DMS53 (cell line): ENCODE results near the gene DBF4.
"Not testable (repeated sequence)": the region's sequence is repeated elsewhere in the genome, so short reads cannot be mapped to it uniquely, and the experiment has no call there.

ENCODE experiments used
- DNase-seq: peaks from one replicate; lab custom pipeline; 2025; lab: John Stamatoyannopoulos, UW

The DBF4 gene, protein sequence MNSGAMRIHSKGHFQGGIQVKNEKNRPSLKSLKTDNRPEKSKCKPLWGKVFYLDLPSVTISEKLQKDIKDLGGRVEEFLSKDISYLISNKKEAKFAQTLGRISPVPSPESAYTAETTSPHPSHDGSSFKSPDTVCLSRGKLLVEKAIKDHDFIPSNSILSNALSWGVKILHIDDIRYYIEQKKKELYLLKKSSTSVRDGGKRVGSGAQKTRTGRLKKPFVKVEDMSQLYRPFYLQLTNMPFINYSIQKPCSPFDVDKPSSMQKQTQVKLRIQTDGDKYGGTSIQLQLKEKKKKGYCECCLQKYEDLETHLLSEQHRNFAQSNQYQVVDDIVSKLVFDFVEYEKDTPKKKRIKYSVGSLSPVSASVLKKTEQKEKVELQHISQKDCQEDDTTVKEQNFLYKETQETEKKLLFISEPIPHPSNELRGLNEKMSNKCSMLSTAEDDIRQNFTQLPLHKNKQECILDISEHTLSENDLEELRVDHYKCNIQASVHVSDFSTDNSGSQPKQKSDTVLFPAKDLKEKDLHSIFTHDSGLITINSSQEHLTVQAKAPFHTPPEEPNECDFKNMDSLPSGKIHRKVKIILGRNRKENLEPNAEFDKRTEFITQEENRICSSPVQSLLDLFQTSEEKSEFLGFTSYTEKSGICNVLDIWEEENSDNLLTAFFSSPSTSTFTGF

DNA sequence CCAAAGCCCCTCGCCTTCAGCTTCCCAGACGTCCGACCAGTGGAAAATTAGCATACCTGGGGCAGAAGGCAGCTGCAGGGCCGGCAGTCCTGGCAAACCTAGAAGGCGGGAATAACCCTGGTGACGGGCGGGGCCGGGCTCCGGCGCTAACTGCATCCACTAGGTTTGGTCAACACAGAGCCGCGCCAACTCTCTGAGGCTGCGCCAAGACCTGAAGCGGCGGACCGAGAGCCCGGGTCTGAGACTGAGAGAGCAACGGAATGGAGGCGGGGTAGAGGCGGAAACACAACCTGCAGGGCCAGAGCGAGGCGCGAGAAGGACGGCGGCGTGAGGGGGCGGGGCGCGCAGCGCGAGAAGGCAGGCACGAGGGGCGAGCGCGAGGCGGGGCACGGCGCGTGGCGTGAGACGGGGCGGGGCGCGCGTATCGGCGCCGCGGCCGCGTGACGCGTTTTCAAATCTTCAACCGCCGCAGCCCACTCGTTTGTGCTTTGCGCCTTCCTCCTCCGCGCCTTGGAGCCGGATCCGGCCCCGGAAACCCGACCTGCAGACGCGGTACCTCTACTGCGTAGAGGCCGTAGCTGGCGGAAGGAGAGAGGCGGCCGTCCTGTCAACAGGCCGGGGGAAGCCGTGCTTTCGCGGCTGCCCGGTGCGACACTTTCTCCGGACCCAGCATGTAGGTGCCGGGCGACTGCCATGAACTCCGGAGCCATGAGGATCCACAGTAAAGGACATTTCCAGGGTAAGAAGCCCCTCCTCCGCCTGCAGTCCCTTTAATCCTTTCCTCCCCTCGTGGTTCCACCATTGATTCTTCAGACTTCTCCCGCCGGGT, at the start of gene DBF4, which contains the start of gene SLC25A40:
TSS of gene DBF4 (plus strand) at position 454 of the 829 bp plus-strand sequence. CDS start at position 694, 240 bp downstream.
TSS of gene SLC25A40 (minus strand) at position 321 of the 829 bp plus-strand sequence. CDS start 17,633 bp downstream, outside the sequence.
- peak; percentile 99 for DNase-seq

- not testable (repeated sequence) for DNase-seq
These were observed 47.9 kb upstream of the DBF4 start for GRCh38 chr7:87828383-87828782.

GRCh38 chr7:87831097-87831496, 45.2 kb upstream of the DBF4 start:
- no peak for DNase-seq

- no peak for DNase-seq
These were observed 43.2 kb upstream of the DBF4 start for GRCh38 chr7:87833130-87833529.

- DNase-seq: peak; percentile 47
These were observed 38.7 kb upstream of the DBF4 start for GRCh38 chr7:87837597-87837996.

DNA sequence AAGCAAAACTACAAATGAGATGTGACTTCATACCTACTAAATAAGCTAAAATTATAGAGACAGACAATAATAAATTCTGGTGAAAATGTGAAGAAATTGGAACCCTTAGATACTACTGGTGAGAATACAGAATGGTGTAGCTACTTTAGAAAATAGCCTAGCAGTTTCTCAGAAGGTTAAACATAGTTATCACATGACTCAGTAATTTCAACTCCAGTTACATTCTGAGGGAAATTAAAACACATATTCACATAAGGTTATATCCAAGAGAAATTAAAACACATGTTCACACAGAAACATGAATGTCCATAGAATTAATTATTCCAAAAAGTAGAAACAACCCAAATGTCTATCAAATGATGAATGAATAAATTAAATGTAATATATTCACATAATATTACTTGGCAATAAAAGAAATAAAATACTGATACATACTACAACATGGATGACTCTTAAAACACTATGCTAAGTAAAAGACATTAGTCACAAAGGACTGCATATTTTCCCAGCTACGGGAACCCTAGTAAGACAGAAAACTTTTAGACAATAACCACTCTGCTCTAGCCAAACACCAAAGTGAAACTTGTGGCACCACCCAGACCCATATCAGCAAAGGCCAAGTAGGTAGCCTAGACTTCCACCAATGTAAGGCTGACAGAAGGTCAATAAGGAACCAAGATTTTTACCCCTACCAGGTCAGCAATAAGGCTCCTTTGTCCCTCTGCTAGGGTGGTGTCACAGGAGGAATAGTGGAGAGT, 25.3 kb upstream of the DBF4 start:
- DNase-seq: no peak

- DNase-seq: no peak
These were observed 24.0 kb upstream of the DBF4 start for GRCh38 chr7:87852306-87852705.

- no peak for DNase-seq
These were observed 22.9 kb upstream of the DBF4 start for GRCh38 chr7:87853237-87853864.

DNA sequence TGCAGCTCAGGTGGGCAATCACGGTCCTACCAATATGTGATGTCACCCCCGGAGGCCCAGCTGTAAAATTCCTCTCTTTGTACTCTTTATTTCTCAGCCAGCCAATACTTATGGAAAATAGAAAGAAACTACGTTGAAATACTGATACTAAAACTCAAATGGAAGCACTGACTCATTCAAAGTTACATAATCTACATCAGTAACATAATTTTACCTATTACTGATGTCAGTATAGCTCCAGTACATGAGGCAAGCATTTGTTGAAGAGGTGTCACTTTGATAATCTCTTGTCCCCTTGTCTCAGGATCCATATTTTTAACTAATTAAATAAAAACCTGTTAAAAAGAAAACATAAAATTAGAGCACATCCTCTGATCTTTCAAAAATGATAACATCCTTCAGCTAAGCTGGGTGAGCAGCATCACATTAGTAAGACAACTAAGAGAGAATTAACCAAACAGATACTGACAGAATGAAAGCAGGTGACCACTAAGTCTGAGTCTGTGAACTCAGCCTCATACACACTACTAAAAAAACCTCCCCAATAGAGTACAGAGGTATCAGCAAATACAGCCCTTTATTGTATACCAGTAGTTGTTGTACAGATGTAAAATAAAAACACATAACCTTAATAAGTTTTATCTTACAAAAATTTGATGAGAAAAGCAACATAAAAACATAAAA, 17.7 kb upstream of the DBF4 start:
- DNase-seq: no peak

DNA sequence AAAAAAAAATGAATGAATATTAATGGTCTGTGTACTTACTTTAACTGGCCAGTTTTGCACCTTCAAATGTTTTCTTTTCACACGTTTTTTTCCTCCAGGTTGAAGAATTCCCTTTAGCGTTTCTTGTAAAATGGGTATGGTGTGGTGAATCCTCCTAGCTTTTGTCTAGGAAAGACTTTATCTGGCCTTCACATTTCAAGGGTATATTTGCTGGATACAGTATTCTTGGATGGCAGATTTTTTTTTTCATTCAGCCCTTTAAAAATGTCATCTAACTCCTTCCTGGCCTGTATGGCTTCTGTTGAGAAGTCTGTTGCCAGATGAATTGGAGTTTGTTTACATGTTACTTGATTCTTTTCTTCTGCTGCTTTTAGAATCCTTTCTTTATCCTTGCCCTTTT, 10.2 kb upstream of the DBF4 start:
- no peak for DNase-seq

- not testable (repeated sequence) for DNase-seq
These were observed 9.8 kb upstream of the DBF4 start for GRCh38 chr7:87866533-87866932.

- DNase-seq: no peak
These were observed 5.8 kb upstream of the DBF4 start for GRCh38 chr7:87870471-87870870.

GRCh38 chr7:87872346-87872745, 3.9 kb upstream of the DBF4 start:
- DNase-seq: no peak

DNA sequence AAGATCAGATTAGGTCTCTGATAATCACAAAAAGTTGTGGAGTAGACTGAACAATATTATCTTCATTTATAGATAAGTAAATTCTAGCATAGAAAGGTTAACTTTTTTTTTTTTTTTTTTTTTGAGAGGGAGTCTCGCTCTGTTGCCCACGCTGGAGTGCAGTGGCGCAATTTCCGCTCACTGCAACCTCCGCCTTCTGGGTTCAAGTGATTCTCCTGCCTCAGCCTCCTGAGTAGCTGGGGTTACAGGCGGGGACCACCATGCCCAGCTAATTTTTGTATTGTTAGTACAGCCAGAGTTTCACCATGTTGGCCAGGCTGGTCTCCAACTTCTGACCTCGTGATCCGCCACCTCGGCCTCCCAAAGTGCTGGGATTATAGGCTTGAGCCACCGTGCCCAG, 3.0 kb upstream of the DBF4 start:
- DNase-seq: not testable (repeated sequence)

GRCh38 chr7:87874066-87874465, 2.2 kb upstream of the DBF4 start:
- DNase-seq: no peak

DNA sequence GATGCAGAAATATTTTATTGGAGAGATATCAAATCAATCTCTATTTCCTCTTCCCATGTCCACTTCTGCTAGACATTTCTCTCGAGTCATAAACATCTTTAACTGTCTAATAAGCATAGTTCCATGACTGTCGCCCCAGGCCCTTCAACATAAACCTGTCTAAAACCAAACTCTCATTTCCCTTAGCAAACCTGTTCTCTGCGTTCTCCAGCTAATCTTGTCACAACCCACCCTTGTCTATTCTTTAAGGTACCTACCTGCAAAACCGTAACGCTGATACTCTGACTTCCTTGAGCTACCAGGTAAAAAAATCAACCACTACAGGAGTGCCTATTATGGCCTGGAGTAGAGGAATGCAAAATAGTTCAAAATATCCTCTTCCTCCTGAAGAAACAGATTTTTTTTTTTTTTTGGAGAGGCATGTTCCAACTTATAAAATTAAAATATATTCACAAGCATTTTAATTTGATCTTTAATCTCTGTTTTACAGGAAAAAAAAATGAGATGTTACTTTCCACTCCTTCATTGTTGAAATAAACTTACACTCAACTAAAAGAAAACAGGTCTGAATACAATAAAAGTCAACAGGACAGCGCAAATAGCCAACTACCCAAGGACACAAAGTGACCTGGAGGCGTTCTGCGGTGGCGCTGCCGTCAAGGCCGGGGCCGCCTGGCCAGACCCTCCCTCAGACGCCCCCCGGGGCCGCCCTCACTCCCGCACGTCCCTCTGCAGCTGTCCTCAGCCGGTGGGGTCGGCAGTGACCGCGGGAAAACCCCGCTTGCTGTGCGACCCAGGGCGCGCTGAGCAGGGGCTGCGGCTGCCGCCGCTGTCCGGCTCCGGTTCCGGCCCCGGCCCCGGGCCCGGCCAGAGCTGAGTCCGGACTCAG, 898 bp upstream of the DBF4 start:
- peak; percentile 70 for DNase-seq

GRCh38 chr7:87876869-87877234, 559 bp downstream of the DBF4 start:
- DNase-seq: peak; percentile 87

GRCh38 chr7:87877366-87878040, 1.2 kb downstream of the DBF4 start:
- peak; percentile 27 for DNase-seq

GRCh38 chr7:87878208-87878735, 2.0 kb downstream of the DBF4 start:
- DNase-seq: no peak
